GM23338 (cell line): ENCODE measurements around the gene STX10. TPM values are rescaled to one million over a fixed set of nuclear protein-coding genes. Genes with fewer than 3 reads are reported as not detected.

ENCODE experiments used
- CTCF ChIP-seq, 2 experiments: fragments of 200-600 bp in 1 of 2; sonication (generic) in 1 of 2; conservative IDR thresholded peaks; 2 replicates each; pipeline versions ENCODE4 v1.5.1 to v1.6.1; 2016 to 2017; ENCODE audit warnings: antibody characterized with exemption in 2 of 2, low read depth in 2 of 2, mild to moderate bottlenecking in 2 of 2, moderate library complexity in 1 of 2
- EZH2 ChIP-seq: fragments of 200-600 bp; sonication (generic); IDR thresholded peaks from one replicate; pipeline ENCODE4 v1.8.0; 2017; ENCODE audit warnings: antibody characterized with exemption, mild to moderate bottlenecking, low read depth; ENCODE audit not compliant: unreplicated experiment
- JUNB ChIP-seq: IDR thresholded peaks from one replicate; pipeline ENCODE4 v1.6.1; 2016; ENCODE audit warnings: antibody characterized with exemption; ENCODE audit not compliant: unreplicated experiment
- NANOG ChIP-seq: IDR thresholded peaks from 2 replicates; pipeline ENCODE4 v1.6.1; 2016; ENCODE audit warnings: antibody characterized with exemption, borderline replicate concordance
- STAT1 ChIP-seq: IDR thresholded peaks from one replicate; pipeline ENCODE4 v1.6.1; 2016; ENCODE audit warnings: antibody characterized with exemption; ENCODE audit not compliant: unreplicated experiment
- ZNF331 ChIP-seq: fragments of 250-450 bp; sonication (Bioruptor Pico); IDR thresholded peaks from 2 replicates; pipeline ENCODE4 v1.5.0; 2020; ENCODE audit warnings: low read depth, mild to moderate bottlenecking, moderate library complexity
- polyA plus RNA-seq: library from polyadenylated mRNA; unstranded; fragments of >200 nt; fragmentation: Nextera tagmentation; extraction: Ambion mirVana; gene quantifications from 2 replicates; pipeline ENCODE4 v1.2.1, GENCODE V29; 2016
- total RNA-seq: library from RNA; depleted of rRNA; stranded (reverse); fragments of >200 nt; shearing (Covaris generic); gene quantifications from 2 replicates; pipeline ENCODE4 v1.2.3, GENCODE V29; 2014
- TF ChIP-seq, protein P1 (sequence below): fragments of 250-450 bp; sonication (Bioruptor Pico); IDR thresholded peaks from 2 replicates; pipeline ENCODE4 v1.5.0; 2020; ENCODE audit warnings: mild to moderate bottlenecking, moderate library complexity

Gene STX10
- total and polyA plus RNA-seq, 2 experiments from 2014 or later: 42.8 to 55.9 TPM

DNA sequence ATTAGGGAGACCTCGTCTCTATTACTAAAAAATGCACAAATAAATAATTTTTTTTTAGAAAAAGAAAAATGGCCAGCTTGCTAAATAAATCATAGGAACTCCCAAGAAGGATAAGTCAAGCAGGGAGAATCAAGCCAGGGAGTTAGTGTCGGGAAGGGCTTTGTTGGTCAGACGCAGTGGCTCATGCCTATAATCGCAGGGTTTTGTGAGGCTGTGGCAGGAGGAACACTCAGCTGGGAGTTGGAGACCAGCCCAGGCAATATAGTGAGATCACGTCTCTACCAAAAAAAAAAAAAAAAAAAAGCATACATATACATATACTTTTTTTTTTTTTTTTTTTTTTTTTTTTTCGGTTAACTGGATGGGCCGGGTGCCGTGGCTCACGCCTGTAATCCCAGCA lies 23.1 kb downstream of the STX10 start (continued):
- TF ChIP-seq, protein P1, sequence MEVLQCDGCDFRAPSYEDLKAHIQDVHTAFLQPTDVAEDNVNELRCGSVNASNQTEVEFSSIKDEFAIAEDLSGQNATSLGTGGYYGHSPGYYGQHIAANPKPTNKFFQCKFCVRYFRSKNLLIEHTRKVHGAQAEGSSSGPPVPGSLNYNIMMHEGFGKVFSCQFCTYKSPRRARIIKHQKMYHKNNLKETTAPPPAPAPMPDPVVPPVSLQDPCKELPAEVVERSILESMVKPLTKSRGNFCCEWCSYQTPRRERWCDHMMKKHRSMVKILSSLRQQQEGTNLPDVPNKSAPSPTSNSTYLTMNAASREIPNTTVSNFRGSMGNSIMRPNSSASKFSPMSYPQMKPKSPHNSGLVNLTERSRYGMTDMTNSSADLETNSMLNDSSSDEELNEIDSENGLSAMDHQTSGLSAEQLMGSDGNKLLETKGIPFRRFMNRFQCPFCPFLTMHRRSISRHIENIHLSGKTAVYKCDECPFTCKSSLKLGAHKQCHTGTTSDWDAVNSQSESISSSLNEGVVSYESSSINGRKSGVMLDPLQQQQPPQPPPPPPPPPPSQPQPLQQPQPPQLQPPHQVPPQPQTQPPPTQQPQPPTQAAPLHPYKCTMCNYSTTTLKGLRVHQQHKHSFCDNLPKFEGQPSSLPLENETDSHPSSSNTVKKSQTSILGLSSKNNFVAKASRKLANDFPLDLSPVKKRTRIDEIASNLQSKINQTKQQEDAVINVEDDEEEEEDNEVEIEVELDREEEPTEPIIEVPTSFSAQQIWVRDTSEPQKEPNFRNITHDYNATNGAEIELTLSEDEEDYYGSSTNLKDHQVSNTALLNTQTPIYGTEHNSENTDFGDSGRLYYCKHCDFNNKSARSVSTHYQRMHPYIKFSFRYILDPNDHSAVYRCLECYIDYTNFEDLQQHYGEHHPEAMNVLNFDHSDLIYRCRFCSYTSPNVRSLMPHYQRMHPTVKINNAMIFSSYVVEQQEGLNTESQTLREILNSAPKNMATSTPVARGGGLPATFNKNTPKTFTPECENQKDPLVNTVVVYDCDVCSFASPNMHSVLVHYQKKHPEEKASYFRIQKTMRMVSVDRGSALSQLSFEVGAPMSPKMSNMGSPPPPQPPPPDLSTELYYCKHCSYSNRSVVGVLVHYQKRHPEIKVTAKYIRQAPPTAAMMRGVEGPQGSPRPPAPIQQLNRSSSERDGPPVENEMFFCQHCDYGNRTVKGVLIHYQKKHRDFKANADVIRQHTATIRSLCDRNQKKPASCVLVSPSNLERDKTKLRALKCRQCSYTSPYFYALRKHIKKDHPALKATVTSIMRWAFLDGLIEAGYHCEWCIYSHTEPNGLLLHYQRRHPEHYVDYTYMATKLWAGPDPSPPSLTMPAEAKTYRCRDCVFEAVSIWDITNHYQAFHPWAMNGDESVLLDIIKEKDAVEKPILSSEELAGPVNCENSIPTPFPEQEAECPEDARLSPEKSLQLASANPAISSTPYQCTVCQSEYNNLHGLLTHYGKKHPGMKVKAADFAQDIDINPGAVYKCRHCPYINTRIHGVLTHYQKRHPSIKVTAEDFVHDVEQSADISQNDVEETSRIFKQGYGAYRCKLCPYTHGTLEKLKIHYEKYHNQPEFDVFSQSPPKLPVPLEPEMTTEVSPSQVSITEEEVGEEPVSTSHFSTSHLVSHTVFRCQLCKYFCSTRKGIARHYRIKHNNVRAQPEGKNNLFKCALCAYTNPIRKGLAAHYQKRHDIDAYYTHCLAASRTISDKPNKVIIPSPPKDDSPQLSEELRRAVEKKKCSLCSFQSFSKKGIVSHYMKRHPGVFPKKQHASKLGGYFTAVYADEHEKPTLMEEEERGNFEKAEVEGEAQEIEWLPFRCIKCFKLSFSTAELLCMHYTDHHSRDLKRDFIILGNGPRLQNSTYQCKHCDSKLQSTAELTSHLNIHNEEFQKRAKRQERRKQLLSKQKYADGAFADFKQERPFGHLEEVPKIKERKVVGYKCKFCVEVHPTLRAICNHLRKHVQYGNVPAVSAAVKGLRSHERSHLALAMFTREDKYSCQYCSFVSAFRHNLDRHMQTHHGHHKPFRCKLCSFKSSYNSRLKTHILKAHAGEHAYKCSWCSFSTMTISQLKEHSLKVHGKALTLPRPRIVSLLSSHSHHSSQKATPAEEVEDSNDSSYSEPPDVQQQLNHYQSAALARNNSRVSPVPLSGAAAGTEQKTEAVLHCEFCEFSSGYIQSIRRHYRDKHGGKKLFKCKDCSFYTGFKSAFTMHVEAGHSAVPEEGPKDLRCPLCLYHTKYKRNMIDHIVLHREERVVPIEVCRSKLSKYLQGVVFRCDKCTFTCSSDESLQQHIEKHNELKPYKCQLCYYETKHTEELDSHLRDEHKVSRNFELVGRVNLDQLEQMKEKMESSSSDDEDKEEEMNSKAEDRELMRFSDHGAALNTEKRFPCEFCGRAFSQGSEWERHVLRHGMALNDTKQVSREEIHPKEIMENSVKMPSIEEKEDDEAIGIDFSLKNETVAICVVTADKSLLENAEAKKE (CRISPR knock-in tag): no peak
- TF ChIP-seq STAT1: no peak
- TF ChIP-seq NANOG: no peak
- TF ChIP-seq CTCF (conservative IDR thresholded peaks at IDR 0.05; ENCODE audit: low read depth in 2 of 2): no peak
- no peak for TF ChIP-seq ZNF331 (CRISPR knock-in tag)
- no peak for TF ChIP-seq JUNB
- TF ChIP-seq EZH2: no peak
